ENCODE measurements around the gene CASQ2.

GRCh38 chr1:115680730-115681111 lies 87.8 kb downstream of the CASQ2 start:
- TF ChIP-seq, protein P1, sequence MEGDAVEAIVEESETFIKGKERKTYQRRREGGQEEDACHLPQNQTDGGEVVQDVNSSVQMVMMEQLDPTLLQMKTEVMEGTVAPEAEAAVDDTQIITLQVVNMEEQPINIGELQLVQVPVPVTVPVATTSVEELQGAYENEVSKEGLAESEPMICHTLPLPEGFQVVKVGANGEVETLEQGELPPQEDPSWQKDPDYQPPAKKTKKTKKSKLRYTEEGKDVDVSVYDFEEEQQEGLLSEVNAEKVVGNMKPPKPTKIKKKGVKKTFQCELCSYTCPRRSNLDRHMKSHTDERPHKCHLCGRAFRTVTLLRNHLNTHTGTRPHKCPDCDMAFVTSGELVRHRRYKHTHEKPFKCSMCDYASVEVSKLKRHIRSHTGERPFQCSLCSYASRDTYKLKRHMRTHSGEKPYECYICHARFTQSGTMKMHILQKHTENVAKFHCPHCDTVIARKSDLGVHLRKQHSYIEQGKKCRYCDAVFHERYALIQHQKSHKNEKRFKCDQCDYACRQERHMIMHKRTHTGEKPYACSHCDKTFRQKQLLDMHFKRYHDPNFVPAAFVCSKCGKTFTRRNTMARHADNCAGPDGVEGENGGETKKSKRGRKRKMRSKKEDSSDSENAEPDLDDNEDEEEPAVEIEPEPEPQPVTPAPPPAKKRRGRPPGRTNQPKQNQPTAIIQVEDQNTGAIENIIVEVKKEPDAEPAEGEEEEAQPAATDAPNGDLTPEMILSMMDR (IDR thresholded peaks at IDR 0.05): no peak
- no peak for TF ChIP-seq POLR2A (IDR thresholded peaks at IDR 0.05)
